OCI-LY7 (cell line): ENCODE data around the gene PPT2.

Experiments used
- EZH2phosphoT487 ChIP-seq: fragments of 200-600 bp; sonication (generic); IDR thresholded peaks from 2 replicates; pipeline ENCODE4 v1.6.1; 2018; ENCODE audit warnings: low read depth, borderline replicate concordance, mild to moderate bottlenecking, mixed run types, antibody characterized with exemption, low read length, moderate library complexity, mixed read lengths
- TF ChIP-seq, protein P1 (sequence below): fragments of 200-600 bp; sonication (generic); conservative IDR thresholded peaks from 2 replicates; pipeline ENCODE4 v1.5.1; 2014; ENCODE audit warnings: mild to moderate bottlenecking, antibody characterized with exemption, low read length, moderate library complexity, mixed read lengths

DNA sequence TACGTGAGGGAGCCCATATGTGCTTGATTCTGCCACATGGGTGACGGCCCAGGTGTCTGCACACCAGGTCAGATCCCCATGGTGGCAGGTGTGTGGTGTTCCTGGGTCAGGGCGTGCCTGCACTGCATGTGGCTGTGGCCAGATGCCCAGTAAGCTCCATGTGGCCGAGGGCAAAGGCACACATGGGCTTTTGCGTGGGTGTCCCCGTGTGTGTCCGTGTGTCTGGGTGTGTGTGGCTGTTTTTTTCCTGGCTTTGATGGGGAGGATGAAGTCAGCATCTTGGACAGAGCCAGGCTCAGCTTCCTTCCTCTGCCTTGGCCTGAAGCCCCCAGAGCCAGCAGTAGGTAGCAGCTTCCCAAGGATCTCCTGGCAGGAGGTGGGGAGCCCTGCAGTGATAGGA, 43.3 kb upstream of the PPT2 start:
- TF ChIP-seq, protein P1, sequence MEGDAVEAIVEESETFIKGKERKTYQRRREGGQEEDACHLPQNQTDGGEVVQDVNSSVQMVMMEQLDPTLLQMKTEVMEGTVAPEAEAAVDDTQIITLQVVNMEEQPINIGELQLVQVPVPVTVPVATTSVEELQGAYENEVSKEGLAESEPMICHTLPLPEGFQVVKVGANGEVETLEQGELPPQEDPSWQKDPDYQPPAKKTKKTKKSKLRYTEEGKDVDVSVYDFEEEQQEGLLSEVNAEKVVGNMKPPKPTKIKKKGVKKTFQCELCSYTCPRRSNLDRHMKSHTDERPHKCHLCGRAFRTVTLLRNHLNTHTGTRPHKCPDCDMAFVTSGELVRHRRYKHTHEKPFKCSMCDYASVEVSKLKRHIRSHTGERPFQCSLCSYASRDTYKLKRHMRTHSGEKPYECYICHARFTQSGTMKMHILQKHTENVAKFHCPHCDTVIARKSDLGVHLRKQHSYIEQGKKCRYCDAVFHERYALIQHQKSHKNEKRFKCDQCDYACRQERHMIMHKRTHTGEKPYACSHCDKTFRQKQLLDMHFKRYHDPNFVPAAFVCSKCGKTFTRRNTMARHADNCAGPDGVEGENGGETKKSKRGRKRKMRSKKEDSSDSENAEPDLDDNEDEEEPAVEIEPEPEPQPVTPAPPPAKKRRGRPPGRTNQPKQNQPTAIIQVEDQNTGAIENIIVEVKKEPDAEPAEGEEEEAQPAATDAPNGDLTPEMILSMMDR = no peak
- TF ChIP-seq EZH2phosphoT487 = no peak
